Osteoblast (primary cell): ENCODE data around the gene CAMTA1. TPM values are rescaled to one million over a fixed set of nuclear protein-coding genes. Genes with fewer than 3 reads are reported as not detected.

Experiments
- DNase-seq: peaks from one replicate; pipeline ENCODE4 v3.0.0; 2011; ENCODE audit warnings: low spot score, mixed read lengths; ENCODE audit not compliant: insufficient read length; ENCODE audit errors: missing footprints
- H2AFZ ChIP-seq: 2 replicates; pipeline ENCODE4 v1.6.0; 2011; ENCODE audit warnings: mild to moderate bottlenecking, low read length
- H3K27ac ChIP-seq: 2 replicates; pipeline ENCODE4 v1.5.1; 2011; ENCODE audit warnings: mild to moderate bottlenecking, low read depth, low read length, moderate library complexity
- H3K27me3 ChIP-seq: 2 replicates; pipeline ENCODE4 v1.6.0; 2012; ENCODE audit warnings: mild to moderate bottlenecking, control low read depth, inconsistent platforms, low read length, moderate library complexity; ENCODE audit not compliant: insufficient read depth
- H3K36me3 ChIP-seq: 2 replicates; pipeline ENCODE4 v1.5.1; 2011; ENCODE audit warnings: mild to moderate bottlenecking, low read length, control low read depth, moderate library complexity; ENCODE audit not compliant: insufficient read depth
- H3K4me1 ChIP-seq: 2 replicates; pipeline ENCODE4 v1.5.1; 2011; ENCODE audit warnings: mild to moderate bottlenecking, low read length, control low read depth, moderate library complexity; ENCODE audit not compliant: insufficient read depth
- H3K4me2 ChIP-seq: 2 replicates; pipeline ENCODE4 v1.6.0; 2011; ENCODE audit warnings: mild to moderate bottlenecking, low read length; ENCODE audit not compliant: insufficient read depth
- H3K4me3 ChIP-seq: fragments of 200-600 bp; sonication (generic); 3 replicates; pipeline ENCODE4 v1.5.1; 2012; ENCODE audit warnings: mild to moderate bottlenecking, low read length, inconsistent platforms; ENCODE audit not compliant: insufficient read depth
- H3K79me2 ChIP-seq: 2 replicates; pipeline ENCODE4 v1.6.0; 2012; ENCODE audit warnings: mild to moderate bottlenecking, low read length, control low read depth, inconsistent platforms; ENCODE audit not compliant: insufficient read depth
- H3K9me3 ChIP-seq: 2 replicates; pipeline ENCODE4 v1.5.1; 2011; ENCODE audit warnings: low read depth, low read length, control low read depth
- H4K20me1 ChIP-seq: 2 replicates; pipeline ENCODE4 v1.6.0; 2012; ENCODE audit warnings: mild to moderate bottlenecking, low read length, control low read depth; ENCODE audit not compliant: insufficient read depth
- total RNA-seq: library from RNA; depleted of rRNA; stranded (reverse); fragments of >200 nt; gene quantifications from 2 replicates; pipeline ENCODE4 v1.2.3, GENCODE V29; 2012
- TF ChIP-seq, protein P1 (sequence below): IDR thresholded peaks from 2 replicates; pipeline ENCODE4 v1.5.1; 2011; ENCODE audit warnings: mild to moderate bottlenecking, low read depth, low read length, moderate library complexity; ENCODE audit errors: extremely low read depth

The CAMTA1 gene
- total RNA-seq, 1 donor: 47.4 TPM

DNA sequence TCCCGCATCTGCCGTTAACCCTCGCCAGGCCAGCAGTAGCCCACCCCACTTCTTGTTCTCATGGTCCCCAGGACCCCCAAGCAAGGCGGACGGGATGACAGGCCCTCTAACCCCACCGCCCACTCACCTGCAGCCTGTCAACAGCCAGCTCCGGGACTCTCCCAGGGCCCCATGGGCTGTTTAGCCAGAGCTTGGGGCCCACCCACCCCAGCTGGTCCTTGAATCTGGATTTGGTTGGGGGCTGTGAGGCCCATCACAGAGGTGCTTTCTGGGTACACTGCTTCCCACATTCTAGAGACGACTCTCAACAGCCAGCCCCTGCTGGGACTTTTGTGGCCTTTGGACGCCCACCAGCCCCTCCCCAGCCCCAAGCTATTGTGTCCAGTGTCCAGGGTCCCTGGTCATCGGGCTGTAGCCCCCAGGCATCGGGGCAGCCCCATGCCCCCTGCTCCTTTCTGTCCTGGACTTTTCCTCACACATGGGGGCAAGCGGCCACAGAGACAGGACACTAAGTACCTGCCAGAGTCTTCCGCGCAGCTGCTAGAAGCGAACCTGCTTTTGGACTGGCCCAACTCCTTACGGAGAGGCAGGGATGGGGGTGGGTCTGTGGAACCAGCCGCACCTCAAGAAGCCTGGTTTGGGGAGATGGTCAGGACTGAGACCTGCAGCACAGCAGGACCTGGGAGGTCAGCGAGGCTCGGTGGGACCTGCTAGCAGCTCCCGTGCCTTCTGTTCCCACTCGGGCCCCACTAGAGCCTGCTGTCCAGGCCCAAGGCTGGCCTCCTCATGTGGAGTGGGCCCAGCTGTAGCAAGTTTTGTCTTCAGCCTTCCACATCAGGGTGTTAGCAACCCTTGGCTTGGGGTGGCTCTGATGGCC, 777.7 kb downstream of the CAMTA1 start:
- H3K4me2 ChIP-seq: no peak overlapping the region
- H3K27me3 ChIP-seq: no peaks in the 10 kb centered on the region
- no peaks in the 10 kb centered on the region for H4K20me1 ChIP-seq
- no peaks in the 10 kb centered on the region for H3K79me2 ChIP-seq
- no peak overlapping the region for H2AFZ ChIP-seq
- no peaks in the 10 kb centered on the region for H3K4me1 ChIP-seq
- DNase-seq: no peak
- no peaks in the 10 kb centered on the region for H3K9me3 ChIP-seq
- no peak overlapping the region for H3K4me3 ChIP-seq
- TF ChIP-seq, protein P1, sequence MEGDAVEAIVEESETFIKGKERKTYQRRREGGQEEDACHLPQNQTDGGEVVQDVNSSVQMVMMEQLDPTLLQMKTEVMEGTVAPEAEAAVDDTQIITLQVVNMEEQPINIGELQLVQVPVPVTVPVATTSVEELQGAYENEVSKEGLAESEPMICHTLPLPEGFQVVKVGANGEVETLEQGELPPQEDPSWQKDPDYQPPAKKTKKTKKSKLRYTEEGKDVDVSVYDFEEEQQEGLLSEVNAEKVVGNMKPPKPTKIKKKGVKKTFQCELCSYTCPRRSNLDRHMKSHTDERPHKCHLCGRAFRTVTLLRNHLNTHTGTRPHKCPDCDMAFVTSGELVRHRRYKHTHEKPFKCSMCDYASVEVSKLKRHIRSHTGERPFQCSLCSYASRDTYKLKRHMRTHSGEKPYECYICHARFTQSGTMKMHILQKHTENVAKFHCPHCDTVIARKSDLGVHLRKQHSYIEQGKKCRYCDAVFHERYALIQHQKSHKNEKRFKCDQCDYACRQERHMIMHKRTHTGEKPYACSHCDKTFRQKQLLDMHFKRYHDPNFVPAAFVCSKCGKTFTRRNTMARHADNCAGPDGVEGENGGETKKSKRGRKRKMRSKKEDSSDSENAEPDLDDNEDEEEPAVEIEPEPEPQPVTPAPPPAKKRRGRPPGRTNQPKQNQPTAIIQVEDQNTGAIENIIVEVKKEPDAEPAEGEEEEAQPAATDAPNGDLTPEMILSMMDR: no peak
- no peak overlapping the region for H3K27ac ChIP-seq
- no peaks in the 10 kb centered on the region for H3K36me3 ChIP-seq

DNA sequence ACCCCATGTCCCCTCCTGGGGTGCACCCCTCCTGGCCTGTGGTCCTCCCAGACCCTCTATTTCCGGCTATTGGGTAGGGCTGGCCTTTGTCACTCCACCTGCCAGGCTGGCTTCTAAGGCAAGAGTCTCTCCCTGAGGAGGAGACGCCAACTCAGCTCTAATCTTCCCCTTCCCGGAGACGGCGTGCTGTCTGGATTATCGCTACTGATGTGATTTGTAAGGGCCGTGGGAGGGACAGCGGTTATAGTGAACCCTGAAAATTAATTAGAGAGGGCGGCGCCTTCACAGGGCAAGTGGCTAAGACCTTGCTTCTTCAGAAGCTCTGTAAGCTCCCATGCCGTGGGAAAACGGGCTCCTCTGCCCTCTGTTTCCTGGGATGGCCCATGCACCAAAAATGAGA, 778.9 kb downstream of the CAMTA1 start:
- no peaks in the 10 kb centered on the region for H3K9me3 ChIP-seq
- no peaks in the 10 kb centered on the region for H3K79me2 ChIP-seq
- no peak for DNase-seq
- no peaks in the 10 kb centered on the region for H3K36me3 ChIP-seq
- H2AFZ ChIP-seq: no peak overlapping the region
- H3K4me1 ChIP-seq: no peaks in the 10 kb centered on the region
- H3K27ac ChIP-seq: no peak overlapping the region
- H3K27me3 ChIP-seq: no peaks in the 10 kb centered on the region
- no peak overlapping the region for H3K4me3 ChIP-seq
- H3K4me2 ChIP-seq: no peak overlapping the region
- TF ChIP-seq, protein P1: no peak
- H4K20me1 ChIP-seq: no peaks in the 10 kb centered on the region

DNA sequence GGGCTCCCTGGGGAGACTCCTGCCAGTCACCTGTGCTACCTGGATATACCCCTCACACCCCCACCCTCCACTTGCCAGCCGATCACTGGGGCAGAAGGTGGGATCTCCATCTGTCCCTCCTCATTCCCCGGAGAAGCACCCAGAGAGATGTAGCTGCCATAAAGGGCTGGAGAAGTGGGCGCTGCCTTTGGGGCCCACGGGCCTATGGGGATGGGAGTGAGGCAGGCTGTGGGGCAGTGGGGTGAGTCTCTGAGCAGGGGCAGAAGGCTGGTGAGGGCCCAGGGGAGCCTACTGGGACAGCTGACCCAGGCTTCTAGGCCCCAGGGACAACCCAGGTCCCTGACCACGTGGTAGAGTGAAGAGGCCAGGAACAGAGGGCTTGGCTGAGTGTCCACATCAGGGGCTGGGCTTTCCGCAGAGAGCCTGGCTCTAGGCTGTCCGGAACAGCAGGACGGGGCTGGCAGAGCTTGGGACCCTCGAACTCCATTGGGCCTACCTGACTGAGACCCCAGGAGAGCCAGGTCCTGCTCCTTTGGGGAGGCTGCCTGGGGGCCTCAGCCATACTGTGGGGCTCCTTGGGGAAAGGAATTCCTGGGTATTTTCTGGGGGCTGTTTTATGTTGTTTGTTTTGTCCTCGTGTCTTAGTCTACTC, 780.0 kb downstream of the CAMTA1 start:
- no peaks in the 10 kb centered on the region for H3K36me3 ChIP-seq
- no peaks in the 10 kb centered on the region for H3K9me3 ChIP-seq
- H3K27me3 ChIP-seq: no peaks in the 10 kb centered on the region
- TF ChIP-seq, protein P1: no peak
- no peak overlapping the region for H3K4me2 ChIP-seq
- no peak overlapping the region for H3K27ac ChIP-seq
- H4K20me1 ChIP-seq: no peaks in the 10 kb centered on the region
- H3K4me1 ChIP-seq: no peaks in the 10 kb centered on the region
- H3K4me3 ChIP-seq: no peak overlapping the region
- H3K79me2 ChIP-seq: no peaks in the 10 kb centered on the region
- peak; percentile 45 for DNase-seq
- no peak overlapping the region for H2AFZ ChIP-seq
